D721Med (cell line): ENCODE results near the gene MACF1.

ENCODE experiments used
- DNase-seq: peaks from one replicate; pipeline ENCODE4 v3.0.0; 2011; ENCODE audit warnings: low spot score; ENCODE audit not compliant: insufficient read length
- FAIRE-seq: peaks from 2 replicates; lab custom pipeline; 2011; peaks lifted over from hg19 to GRCh38; lab: Jason Lieb, UNC
- TF ChIP-seq, protein P1 (sequence below): IDR thresholded peaks from 2 replicates; pipeline ENCODE4 v1.5.1; 2012; ENCODE audit warnings: mild to moderate bottlenecking, control low read depth; ENCODE audit not compliant: insufficient read depth; ENCODE audit errors: missing control alignments

Gene MACF1

DNA sequence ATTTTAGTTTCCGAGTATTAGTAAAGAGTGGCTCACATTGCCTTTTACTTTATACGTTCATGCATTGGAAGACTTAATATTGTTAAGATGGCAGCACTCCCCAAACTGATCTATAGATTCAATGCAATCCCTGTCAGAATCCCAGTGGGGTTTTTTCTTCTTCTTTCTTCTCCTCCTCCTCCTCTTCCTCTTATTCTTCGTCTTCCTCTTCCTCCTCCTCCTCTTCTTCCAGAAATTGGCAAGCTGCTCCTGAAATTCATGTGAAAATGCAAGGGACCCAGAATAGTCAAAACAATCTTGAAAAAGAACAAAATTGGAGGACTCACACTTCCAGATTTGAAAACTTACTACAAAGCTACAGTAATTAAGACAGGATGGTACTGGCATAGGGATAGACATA, 23.2 kb upstream of the MACF1 start:
- TF ChIP-seq, protein P1, sequence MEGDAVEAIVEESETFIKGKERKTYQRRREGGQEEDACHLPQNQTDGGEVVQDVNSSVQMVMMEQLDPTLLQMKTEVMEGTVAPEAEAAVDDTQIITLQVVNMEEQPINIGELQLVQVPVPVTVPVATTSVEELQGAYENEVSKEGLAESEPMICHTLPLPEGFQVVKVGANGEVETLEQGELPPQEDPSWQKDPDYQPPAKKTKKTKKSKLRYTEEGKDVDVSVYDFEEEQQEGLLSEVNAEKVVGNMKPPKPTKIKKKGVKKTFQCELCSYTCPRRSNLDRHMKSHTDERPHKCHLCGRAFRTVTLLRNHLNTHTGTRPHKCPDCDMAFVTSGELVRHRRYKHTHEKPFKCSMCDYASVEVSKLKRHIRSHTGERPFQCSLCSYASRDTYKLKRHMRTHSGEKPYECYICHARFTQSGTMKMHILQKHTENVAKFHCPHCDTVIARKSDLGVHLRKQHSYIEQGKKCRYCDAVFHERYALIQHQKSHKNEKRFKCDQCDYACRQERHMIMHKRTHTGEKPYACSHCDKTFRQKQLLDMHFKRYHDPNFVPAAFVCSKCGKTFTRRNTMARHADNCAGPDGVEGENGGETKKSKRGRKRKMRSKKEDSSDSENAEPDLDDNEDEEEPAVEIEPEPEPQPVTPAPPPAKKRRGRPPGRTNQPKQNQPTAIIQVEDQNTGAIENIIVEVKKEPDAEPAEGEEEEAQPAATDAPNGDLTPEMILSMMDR = no peak
- no peak for FAIRE-seq
- DNase-seq = no peak

DNA sequence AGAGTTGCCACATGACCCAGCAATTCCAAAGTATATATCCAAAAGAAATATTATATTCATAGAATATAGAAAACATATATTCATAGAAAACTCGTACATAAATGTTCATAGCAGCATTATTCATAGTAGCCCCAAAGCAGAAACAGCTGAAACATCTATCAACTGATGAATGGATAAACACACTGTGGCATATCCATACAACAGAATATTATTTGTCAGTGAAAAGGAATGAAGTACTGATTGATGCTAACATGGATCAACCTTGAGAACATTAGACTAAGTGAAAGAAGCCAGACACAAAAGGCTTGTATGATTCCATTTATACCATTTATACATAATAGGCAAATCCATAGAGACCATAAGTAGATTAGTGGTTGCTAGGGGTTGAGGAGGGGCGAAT, 21.7 kb upstream of the MACF1 start:
- TF ChIP-seq, protein P1 = no peak
- no peak for FAIRE-seq
- no peak for DNase-seq

DNA sequence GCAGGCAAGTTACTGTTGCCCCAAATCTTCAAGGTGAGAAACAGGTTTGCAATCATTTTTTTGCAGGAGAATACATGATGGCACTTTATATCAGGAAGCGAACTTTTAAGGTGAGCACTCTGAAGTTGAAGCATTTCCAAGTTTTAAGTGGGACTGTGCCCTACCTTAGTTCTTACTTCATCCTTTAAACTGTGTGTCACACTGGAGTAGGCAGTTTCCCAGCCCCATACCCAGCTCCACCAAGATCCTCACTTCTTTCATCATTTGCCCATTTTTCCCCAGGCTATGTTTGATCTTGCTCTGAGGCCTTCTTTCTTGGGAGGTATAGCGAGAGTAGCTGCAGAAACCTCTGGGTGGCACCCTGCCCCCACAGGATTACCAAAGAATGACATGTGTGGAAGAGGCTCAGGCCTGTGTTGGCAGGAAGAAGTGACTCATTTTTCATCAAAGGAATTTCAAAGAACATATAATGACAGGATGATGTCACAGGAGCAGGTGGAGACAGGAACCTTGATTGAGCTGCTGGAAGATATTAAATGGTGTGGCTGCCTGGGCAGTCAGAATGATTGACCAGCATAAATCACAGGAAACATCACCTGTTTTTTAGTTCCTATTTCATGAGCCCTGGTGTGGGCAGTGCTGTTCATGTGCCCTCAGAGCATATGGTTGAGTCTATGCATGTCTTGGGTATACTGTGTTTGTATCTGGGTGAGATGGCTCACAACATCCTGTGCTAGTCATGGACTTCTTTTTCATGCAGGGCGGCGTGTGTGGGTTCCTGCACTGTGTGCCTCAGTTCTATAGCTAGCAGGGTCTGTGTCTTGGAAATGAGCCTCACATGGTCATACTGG, 20.8 kb upstream of the MACF1 start:
- FAIRE-seq (no peak), DNase-seq (no peak)
- TF ChIP-seq, protein P1 = peak; percentile 34

DNA sequence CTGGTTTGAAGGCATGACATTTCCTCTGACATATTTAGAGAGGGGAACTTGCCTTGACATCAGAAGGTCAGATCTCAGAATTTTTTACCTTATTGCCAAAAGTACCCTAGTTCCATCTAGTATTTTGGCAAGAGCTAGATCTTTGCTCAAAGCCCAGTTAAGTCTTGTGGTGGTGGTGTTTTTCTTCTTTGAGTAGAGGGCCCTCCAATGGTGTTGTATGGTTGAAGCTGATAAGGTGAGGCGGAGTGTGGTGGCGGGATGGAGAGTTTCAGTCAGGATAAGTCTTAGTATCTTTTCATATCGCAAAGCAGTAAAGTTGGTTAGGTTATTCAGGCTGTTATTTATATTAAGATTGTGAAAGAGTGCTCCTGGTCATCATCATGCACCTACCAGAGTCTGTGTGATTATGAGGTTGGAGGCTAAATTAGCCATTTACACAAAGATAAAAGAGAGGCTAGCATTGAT, 20.1 kb upstream of the MACF1 start:
- TF ChIP-seq, protein P1 = no peak
- DNase-seq = no peak
- FAIRE-seq = no peak

DNA sequence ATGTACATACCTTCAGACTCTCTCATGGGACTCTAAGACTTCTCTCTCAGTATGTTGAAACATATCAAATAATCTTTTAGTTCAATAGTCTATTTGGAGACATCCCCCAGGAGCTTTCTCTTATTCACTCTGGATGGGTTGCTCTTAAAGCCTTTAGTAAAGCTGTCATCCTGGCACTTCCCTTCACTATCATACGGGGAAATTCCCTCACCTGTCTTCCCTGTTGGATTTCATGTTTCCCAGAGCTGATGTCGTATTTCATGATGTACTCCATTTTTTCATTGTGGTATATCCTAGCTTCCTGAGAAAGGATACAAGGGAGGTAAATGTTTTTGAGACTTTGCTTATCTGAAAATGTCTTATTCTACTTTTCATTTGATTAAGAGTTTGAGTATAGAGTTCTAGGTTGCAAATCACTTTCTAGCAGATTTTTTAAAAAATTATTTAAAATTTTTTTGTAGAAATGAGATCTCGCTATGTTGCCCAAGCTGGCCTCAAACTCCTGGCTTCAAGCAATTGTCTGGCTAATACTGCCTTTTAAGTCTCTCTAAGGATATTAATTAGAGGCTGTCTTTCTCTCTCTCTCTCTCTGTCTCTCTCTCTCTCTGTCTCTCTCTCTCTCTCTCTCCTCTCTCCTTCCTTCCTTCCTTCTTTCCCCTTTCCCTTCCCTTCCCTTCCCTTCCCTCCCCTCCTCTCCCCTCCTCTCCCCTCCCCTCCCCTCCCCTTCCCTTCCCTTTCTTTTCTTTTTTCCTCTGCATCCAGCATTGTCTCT, 17.0 kb upstream of the MACF1 start:
- DNase-seq = no peak
- no peak for FAIRE-seq
- TF ChIP-seq, protein P1 = no peak

DNA sequence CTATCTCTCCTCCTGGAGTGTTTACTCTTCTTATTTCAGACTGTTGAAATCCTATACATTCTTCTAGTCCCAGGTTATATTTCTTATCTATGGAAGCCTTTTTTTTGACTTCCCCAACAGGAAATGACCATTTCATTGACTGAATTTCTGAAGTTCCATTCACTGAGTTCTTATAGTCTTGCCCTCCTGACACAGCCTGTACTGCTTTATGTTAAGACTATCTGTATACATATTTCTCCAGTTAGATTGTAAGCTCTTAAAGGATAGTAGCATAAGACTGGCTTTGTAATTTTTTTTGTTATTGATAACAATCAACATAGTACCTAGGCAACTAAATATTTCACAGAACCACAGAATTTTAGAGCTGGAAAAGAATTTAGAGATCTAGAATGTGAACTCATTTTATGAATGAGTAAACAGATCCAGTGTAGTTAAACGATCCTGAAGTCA, 14.9 kb upstream of the MACF1 start:
- DNase-seq (no peak), FAIRE-seq (no peak)
- TF ChIP-seq, protein P1 = no peak
